HEK293T (cell line): ENCODE measurements around the gene ANKRD7.

ENCODE experiments used
- CTCF ChIA-PET: fragments of 350-600 bp; formaldehyde crosslinking; extraction: SDS; loops from one replicate; lab custom pipeline; 2021; ENCODE audit warnings: antibody characterized with exemption, inconsistent platforms; lab: Yijun Ruan, JAX
- POLR2A ChIA-PET: fragments of 350-600 bp; formaldehyde crosslinking; extraction: SDS; loops from one replicate; lab custom pipeline; 2020; ENCODE audit warnings: antibody characterized with exemption, inconsistent platforms; lab: Yijun Ruan, JAX
- DNase-seq: peaks from one replicate; pipeline ENCODE4 v3.0.0; 2012; ENCODE audit warnings: mixed read lengths; ENCODE audit errors: extremely low spot score
- ARNT ChIP-seq: fragments of 450-650 bp; IDR thresholded peaks from 2 replicates; pipeline ENCODE4 v1.6.1; 2017; ENCODE audit warnings: mild to moderate bottlenecking
- BHLHE40 ChIP-seq: fragments of 450-650 bp; IDR thresholded peaks from 2 replicates; pipeline ENCODE4 v1.6.1; 2016; ENCODE audit warnings: mild to moderate bottlenecking, moderate library complexity, borderline replicate concordance
- CTBP1 ChIP-seq: fragments of 450-650 bp; IDR thresholded peaks from 2 replicates; pipeline ENCODE4 v1.6.1; 2016; ENCODE audit warnings: borderline replicate concordance
- ELF4 ChIP-seq: fragments of 450-650 bp; IDR thresholded peaks from 2 replicates; pipeline ENCODE4 v1.6.1; 2017; ENCODE audit warnings: antibody characterized with exemption
- FOXA1 ChIP-seq: fragments of 450-650 bp; IDR thresholded peaks from 2 replicates; pipeline ENCODE4 v1.6.1; 2016; ENCODE audit warnings: mild to moderate bottlenecking
- FOXK2 ChIP-seq: fragments of 450-650 bp; IDR thresholded peaks from 2 replicates; pipeline ENCODE4 v1.6.1; 2016; ENCODE audit warnings: mild to moderate bottlenecking
- FOXM1 ChIP-seq: fragments of 450-650 bp; IDR thresholded peaks from 2 replicates; pipeline ENCODE4 v1.6.1; 2017; ENCODE audit warnings: mild to moderate bottlenecking, borderline replicate concordance
- HDGF ChIP-seq: fragments of 450-650 bp; IDR thresholded peaks from 2 replicates; pipeline ENCODE4 v1.6.1; 2017; ENCODE audit warnings: antibody characterized with exemption, borderline replicate concordance
- L3MBTL2 ChIP-seq: fragments of 450-650 bp; conservative IDR thresholded peaks from 2 replicates; pipeline ENCODE4 v1.6.1; 2016; ENCODE audit warnings: mild to moderate bottlenecking
- LEF1 ChIP-seq: fragments of 450-650 bp; IDR thresholded peaks from 2 replicates; pipeline ENCODE4 v1.6.1; 2017; ENCODE audit warnings: mild to moderate bottlenecking, borderline replicate concordance
- NFRKB ChIP-seq: fragments of 450-650 bp; IDR thresholded peaks from 2 replicates; pipeline ENCODE4 v1.6.1; 2016; ENCODE audit warnings: mild to moderate bottlenecking, moderate library complexity
- PKNOX1 ChIP-seq: fragments of 450-650 bp; IDR thresholded peaks from 2 replicates; pipeline ENCODE4 v1.6.1; 2016
- SP1 ChIP-seq: fragments of 450-650 bp; IDR thresholded peaks from 2 replicates; pipeline ENCODE4 v1.6.1; 2017
- SUZ12 ChIP-seq: fragments of 450-650 bp; IDR thresholded peaks from 2 replicates; pipeline ENCODE4 v1.6.1; 2016; ENCODE audit warnings: mild to moderate bottlenecking
- TARDBP ChIP-seq: fragments of 450-650 bp; IDR thresholded peaks from 2 replicates; pipeline ENCODE4 v1.6.1; 2016
- ZNF384 ChIP-seq: fragments of 450-650 bp; IDR thresholded peaks from 2 replicates; pipeline ENCODE4 v1.6.1; 2016

Gene ANKRD7

GRCh38 chr7:118224521-118224920 is at the start of gene ANKRD7:
Gene ANKRD7 (plus strand): TSS chr7:118224704. CDS start chr7:118224831, 127 bp downstream.
- no peak for DNase-seq
- TF ChIP-seq FOXA1 (no peak), NFRKB (no peak), CTBP1 (no peak)
- ChIA-PET CTCF (no interaction called here), POLR2A (no interaction called here)

- ChIA-PET POLR2A (no interaction called here), CTCF (no interaction called here)
- no peak for DNase-seq
- TF ChIP-seq PKNOX1 (no peak), SUZ12 (no peak), FOXA1 (no peak), SP1 (no peak)
Observed at GRCh38 chr7:118175740-118176139, 48.8 kb upstream of the ANKRD7 start.

- CTCF ChIA-PET = no interaction called here
- no peak for TF ChIP-seq TARDBP
- no peak for TF ChIP-seq FOXK2
- TF ChIP-seq LEF1 = no peak
- TF ChIP-seq CTBP1 = no peak
- no peak for TF ChIP-seq ELF4
- TF ChIP-seq ZNF384 = no peak
- TF ChIP-seq SP1 = no peak
- TF ChIP-seq PKNOX1 = no peak
- TF ChIP-seq SUZ12 = no peak
- TF ChIP-seq HDGF = no peak
- TF ChIP-seq BHLHE40 = no peak
- no peak for DNase-seq
- POLR2A ChIA-PET = no interaction called here
Observed at GRCh38 chr7:118179191-118179590, 45.3 kb upstream of the ANKRD7 start.

- DNase-seq = no peak
- TF ChIP-seq FOXA1 (no peak), FOXM1 (no peak), HDGF (no peak), CTBP1 (no peak), LEF1 (no peak), PKNOX1 (no peak), SUZ12 (no peak), NFRKB (no peak), SP1 (no peak)
- POLR2A ChIA-PET = no interaction called here
- CTCF ChIA-PET = no interaction called here
Observed at GRCh38 chr7:118182593-118183427, 41.7 kb upstream of the ANKRD7 start.

- ChIA-PET CTCF (no interaction called here), POLR2A (no interaction called here)
- no peak for TF ChIP-seq ARNT
- TF ChIP-seq HDGF = no peak
- no peak for TF ChIP-seq ELF4
- no peak for DNase-seq
Observed at GRCh38 chr7:118183428-118183785, 41.1 kb upstream of the ANKRD7 start.

GRCh38 chr7:118183786-118184564 is 40.5 kb upstream of the ANKRD7 start, which contains the start of gene LSM8:
Gene LSM8 (plus strand): TSS chr7:118184164. CDS start chr7:118184224, 60 bp downstream.
- TF ChIP-seq SUZ12 (no peak), L3MBTL2 (peak; percentile 69), ELF4 (peak; percentile 53), BHLHE40 (no peak)
- ChIA-PET CTCF (no interaction called here), POLR2A (interaction anchor here (1.2 kb wide), 1 partner anchor 10 kb away, joined by 3 read pairs; no protein-coding TSS in a partner anchor)

GRCh38 chr7:118184565-118184940 is 40.0 kb upstream of the ANKRD7 start:
- POLR2A ChIA-PET = interaction anchor here (1.2 kb wide), 1 partner anchor 9 kb away, joined by 3 read pairs; no protein-coding TSS in a partner anchor

More at GRCh38 chr7:118183786-118184564, 40.5 kb upstream of the ANKRD7 start, which contains the start of gene LSM8:
- peak; percentile 90 for DNase-seq

More at GRCh38 chr7:118184565-118184940, 40.0 kb upstream of the ANKRD7 start:
- DNase-seq = no peak
- TF ChIP-seq SP1 = no peak
- no peak for TF ChIP-seq L3MBTL2
- TF ChIP-seq SUZ12 = no peak
- no peak for TF ChIP-seq FOXA1
- no peak for TF ChIP-seq LEF1
- TF ChIP-seq FOXM1 = no peak
- TF ChIP-seq ZNF384 = no peak
- no peak for TF ChIP-seq TARDBP
- CTCF ChIA-PET = no interaction called here
